ENCODE results near the gene SLX4IP.

Gene SLX4IP

DNA sequence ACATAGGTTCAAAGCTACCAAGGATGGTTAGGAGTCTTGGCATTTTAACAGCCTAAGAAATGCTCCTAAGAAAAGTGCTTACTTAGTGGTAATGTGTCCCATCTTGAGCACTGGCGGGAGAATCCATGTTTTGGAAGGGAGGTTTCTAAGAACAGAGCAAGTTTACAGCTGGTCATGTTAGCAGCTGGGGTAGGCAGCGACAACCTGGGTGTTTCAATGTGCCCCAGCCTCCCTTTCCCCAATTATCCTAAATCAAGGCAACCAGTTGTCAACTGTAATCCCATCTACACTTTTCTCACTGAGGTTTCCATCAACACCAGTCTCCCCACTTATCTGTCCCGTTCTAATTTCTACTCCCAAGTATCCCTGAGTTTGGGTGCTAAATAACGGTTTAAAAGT lies 240.3 kb downstream of the SLX4IP start:
- TF ChIP-seq, protein P1, sequence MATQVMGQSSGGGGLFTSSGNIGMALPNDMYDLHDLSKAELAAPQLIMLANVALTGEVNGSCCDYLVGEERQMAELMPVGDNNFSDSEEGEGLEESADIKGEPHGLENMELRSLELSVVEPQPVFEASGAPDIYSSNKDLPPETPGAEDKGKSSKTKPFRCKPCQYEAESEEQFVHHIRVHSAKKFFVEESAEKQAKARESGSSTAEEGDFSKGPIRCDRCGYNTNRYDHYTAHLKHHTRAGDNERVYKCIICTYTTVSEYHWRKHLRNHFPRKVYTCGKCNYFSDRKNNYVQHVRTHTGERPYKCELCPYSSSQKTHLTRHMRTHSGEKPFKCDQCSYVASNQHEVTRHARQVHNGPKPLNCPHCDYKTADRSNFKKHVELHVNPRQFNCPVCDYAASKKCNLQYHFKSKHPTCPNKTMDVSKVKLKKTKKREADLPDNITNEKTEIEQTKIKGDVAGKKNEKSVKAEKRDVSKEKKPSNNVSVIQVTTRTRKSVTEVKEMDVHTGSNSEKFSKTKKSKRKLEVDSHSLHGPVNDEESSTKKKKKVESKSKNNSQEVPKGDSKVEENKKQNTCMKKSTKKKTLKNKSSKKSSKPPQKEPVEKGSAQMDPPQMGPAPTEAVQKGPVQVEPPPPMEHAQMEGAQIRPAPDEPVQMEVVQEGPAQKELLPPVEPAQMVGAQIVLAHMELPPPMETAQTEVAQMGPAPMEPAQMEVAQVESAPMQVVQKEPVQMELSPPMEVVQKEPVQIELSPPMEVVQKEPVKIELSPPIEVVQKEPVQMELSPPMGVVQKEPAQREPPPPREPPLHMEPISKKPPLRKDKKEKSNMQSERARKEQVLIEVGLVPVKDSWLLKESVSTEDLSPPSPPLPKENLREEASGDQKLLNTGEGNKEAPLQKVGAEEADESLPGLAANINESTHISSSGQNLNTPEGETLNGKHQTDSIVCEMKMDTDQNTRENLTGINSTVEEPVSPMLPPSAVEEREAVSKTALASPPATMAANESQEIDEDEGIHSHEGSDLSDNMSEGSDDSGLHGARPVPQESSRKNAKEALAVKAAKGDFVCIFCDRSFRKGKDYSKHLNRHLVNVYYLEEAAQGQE (IDR thresholded peaks at IDR 0.05; ENCODE audit: insufficient read depth in 1 of 2, low read depth in 2 of 2, low read length in 2 of 2): no peak
- TF ChIP-seq SIN3A (IDR thresholded peaks at IDR 0.05; ENCODE audit: borderline replicate concordance, insufficient read depth, low read length): no peak
- no peak for TF ChIP-seq FOXP2 (optimal IDR thresholded peaks at IDR 0.05; ENCODE audit: borderline replicate concordance, extremely low read depth, extremely low read length, insufficient read depth)
- TF ChIP-seq TAF1 (IDR thresholded peaks at IDR 0.05; ENCODE audit: borderline replicate concordance, insufficient read depth, low read length): no peak
- TF ChIP-seq POLR2AphosphoS5 (IDR thresholded peaks at IDR 0.05; ENCODE audit: low read depth, low read length): no peak

DNA sequence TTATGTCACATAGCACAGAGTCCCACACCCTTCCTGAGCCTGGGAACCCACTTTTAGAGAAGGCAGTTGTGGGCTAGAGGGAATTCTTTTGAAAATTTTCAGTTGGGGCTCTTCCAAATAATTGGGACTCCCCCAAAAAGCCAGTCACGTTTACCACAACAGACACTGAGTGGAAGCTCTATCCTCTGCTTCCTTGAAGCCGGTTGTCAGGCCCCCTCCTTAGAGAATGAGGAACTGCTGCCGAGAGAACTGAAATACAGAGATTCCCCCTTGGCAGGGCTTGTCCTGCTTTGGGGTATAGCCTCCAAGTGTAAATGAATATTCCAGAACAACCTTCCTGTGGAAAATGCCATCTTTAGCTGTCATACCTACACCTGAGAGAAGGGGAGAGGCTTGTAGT lies 241.4 kb downstream of the SLX4IP start:
- TF ChIP-seq POLR2AphosphoS5 (IDR thresholded peaks at IDR 0.05; ENCODE audit: low read depth, low read length) (no peak), SIN3A (IDR thresholded peaks at IDR 0.05; ENCODE audit: borderline replicate concordance, insufficient read depth, low read length) (no peak), TAF1 (IDR thresholded peaks at IDR 0.05; ENCODE audit: borderline replicate concordance, insufficient read depth, low read length) (no peak), FOXP2 (optimal IDR thresholded peaks at IDR 0.05; ENCODE audit: borderline replicate concordance, extremely low read depth, extremely low read length, insufficient read depth) (no peak)
- TF ChIP-seq, protein P1 (IDR thresholded peaks at IDR 0.05; ENCODE audit: insufficient read depth in 1 of 2, low read depth in 2 of 2, low read length in 2 of 2): no peak

Measured in PFSK-1 (cell line).